NCI-H146 treated with DMSO at 0.1 percent for 48 hours (cell line): ENCODE measurements around the gene GTF3C5.
"Not testable (repeated sequence)": the region's sequence is repeated elsewhere in the genome, so short reads cannot be mapped to it uniquely, and the experiment has no call there.

Experiments used
- DNase-seq: peaks from one replicate; lab custom pipeline; 2025; ENCODE audit not compliant: unreplicated experiment; lab: John Stamatoyannopoulos, UW

The GTF3C5 gene

DNA sequence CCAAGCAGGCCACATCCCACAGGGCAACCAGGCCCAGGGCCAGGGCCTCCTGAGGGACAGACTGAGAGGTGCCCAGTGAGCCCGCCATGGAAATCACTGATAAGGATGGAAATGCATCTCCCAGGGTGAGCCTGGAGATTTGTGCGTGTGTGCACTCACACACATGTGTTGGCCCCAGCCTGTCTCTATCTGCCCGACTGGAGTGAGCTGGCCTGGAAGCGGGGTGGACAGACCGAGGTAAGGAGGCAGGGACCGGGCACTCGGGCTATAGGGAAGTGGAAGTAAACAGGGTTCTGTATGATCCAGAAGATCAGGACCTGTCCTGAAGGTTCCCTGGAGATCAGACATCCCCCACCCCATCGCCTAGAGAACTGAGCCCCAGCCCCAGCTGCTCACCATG lies 34.9 kb upstream of the GTF3C5 start:
- DNase-seq = no peak

DNA sequence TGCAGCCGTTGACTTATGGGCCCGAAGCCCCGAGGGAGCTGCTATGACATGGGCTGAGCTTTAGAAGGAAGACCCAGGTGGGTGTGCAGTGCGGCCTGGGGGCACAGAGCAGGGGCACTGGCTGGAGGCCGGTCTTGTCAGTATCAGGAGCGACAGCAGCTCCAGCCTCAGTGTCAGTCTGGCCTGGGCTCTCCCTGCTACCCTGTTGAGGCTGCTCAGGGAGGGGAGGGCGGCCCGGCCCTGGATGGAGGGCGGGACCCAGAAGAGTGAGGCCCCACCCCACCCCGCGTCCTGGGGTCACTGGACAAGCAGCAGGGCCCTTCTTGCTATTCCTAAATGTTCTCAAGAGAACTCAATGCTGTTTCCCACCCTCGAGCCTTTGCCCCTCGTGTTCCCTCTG lies 34.3 kb upstream of the GTF3C5 start:
- no peak for DNase-seq

DNA sequence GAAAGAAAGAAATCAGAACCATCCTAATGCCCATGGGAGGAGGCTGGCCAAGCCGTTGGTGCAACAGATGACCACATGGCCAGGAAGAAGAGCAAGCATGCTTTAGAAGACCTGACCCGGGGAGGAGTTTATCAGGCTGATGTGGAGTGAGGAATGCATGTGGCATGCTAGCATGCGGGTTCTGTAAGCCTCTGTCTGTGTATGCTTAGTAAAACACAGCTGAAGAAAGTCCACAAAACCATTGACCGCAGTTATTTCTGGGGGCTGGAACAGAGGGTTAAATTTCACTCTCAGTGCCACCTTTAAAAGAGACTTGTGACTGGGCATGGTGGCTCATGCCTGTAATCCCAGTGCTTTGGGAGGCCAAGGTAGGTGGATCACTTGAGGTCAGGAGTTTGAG lies 33.2 kb upstream of the GTF3C5 start:
- no peak for DNase-seq

DNA sequence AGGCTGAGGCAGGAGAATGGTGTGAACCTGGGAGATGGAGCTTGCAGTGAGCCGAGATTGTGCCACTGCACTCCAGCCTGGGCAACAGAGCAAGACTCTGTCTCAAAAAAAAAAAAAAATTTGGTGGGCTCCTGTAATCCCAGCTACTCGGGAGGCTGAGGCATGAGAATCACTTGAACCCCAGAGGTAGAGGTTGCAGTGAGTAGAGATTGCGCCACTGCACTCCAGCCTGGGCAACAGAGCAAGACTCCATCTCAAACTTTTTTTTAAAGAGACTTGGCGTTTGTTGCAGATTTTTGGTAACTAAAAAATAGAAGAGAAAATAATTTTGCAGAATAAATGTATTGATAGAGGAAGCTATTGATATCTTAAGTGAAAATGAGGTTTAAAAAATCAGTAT lies 32.6 kb upstream of the GTF3C5 start:
- not testable (repeated sequence) for DNase-seq

DNA sequence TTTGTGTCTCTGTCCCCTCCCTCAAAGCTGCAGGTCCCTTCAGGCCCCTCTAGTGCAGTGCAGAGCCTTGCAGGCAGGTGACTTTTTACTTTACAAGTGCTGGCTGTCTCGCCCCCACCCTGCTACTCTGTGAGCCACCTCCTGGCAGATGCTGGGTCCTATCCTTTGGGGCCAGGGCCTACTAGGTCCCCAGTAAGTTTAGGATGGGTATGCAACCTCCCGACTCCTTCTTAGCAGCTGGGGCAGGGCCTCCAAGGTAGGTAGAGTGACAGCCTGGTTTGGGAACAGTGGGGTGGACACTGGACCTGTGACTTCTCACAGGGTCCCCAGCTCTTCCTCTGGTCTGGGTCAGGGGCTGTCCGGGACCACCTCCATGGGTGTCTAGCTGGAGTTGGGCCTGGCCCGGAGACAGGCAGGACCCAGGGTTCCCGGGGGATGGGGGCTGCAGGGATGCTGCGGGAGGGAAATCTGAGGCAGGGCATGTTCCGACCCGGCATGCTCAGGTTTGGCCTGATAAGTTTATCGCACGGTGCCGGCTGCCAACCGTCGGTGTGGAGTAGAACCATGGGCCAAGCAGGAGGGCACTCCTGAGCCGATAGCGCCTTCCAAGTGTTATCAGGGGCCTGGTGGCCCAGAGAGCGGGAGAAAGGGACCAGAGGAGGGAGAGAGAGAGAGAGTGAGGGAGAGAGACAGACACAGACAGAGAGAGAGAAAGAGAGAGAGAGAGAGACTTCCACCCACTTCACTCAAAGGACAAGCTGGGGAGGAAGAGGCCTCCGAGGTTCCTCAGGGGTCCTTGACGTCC lies 31.8 kb upstream of the GTF3C5 start:
- DNase-seq = no peak

DNA sequence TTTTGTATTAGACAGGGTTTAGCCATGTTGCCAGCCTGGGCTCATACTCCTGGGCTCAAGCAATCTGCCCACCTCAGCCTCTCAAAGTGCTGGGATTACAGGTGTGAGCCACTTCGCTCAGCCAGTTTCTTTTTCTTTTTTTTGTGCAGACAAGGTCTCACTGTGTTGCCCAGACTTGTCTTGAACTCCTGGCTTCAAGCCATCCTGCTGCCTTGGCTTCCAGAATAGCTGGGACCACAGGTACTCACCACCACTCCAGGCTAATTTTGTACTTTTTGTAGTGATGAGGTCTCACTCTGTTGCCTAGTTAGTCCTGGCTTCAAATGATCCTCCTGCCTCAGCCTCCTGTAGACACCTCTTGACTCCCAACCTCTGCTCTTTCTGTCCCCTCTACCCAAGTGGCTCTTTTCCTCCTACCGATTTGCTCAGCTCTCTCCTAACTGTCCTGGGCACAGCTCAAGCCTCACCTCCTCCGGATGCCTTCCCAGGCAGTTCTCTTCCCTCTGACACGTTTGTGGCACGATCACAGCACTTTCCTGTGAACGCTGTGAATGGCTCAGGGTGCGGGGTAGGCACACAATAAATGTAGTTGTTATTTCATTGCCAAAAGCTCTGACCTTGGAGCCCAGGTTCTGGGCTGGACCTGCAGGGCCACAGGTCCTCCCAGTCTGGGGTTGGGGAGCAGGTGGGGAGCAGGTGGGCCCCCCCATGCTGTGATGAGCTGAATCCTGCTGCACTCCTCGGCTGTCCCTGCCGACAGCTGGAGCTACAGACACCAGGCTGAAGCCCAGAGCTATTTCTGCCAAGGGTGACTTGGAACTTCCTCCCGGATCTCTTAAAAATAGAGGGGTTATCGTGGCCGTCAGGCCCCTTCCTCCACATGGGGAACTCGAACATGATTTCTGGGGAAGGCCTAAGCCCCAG lies 28.4 kb upstream of the GTF3C5 start:
- DNase-seq = no peak

DNA sequence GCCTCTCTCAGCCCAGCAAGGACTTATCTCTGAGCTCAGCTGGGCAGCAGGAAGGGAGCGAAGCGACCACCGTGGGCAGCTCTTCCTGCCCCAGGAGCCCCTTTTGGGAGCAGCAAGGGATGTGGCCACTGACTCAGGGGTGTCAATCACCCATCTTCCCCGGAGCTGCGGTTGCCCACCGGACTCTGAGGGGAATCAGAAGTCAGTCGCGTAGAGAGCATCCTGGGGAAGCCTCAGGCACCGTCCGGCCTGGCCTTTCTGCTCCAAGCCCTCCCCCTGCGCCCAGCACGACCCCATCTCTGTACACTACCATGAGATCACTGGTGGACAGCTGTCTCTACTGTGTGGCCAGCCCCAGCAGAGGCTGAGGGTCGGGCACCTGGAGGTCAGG lies 27.7 kb upstream of the GTF3C5 start:
- no peak for DNase-seq

DNA sequence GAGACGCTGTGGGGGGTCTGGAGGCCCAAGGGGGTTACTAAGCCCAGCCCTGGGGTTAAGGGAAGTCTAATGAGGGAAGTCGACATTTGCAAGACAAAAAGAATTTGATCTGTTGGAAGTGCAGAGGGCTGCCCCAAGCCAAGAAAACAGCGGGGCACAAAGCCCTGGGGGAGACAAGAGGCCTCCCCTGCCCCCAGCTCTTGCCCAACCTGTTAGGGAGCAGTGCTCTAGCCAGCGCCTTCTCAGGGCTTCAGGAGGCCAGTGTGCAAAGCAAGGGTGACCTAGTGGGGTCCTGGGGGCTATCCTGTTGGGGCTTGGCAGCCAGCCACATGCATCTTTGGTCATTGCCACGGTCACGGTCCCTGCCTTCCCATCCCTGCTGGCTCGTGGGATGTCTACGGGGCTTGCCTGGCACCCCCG lies 27.1 kb upstream of the GTF3C5 start:
- no peak for DNase-seq

DNA sequence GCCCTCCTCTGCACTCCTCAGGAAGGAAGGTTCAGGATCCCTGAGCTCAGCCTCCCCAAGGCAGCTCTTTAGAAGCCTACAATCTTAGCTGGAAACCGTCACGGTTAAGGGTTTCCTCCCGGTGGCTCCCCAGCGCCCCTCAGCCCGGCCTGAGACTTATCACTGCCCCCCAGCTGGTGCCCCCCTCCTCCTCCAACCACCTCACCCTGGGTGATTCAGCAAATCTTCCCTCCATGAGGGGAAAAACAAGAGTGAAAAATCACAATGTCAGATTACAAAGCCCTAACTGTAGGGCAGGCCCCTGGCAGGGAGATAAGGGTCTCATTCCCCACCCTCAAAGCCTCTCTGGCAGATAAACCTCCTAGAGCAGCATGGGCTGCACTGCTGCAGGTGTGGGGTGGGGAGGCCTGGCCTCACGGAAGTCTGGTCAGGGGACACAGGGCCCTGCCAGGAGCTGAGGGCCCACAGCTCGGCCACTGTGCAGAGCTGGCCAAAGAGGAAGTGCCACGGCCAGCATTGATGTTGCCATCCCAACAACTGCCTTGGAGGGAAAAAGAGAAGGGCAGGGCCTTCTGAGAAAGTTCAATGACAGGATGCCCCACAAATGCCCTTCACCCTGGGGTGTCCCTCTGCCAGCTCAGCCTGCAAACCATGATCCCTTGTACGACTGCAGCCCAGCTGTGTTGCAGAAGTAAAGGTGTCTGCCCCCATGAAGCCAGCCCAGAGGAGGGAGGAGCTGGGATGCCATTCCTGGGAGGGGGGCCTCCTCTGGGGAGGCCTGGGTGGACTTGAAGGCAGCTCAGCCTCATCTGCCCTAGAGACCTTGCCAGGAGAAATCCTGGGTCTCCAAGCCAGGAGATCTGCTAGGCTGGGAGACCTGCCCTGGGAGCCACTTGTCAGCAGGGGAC lies 26.5 kb upstream of the GTF3C5 start:
- DNase-seq = no peak

DNA sequence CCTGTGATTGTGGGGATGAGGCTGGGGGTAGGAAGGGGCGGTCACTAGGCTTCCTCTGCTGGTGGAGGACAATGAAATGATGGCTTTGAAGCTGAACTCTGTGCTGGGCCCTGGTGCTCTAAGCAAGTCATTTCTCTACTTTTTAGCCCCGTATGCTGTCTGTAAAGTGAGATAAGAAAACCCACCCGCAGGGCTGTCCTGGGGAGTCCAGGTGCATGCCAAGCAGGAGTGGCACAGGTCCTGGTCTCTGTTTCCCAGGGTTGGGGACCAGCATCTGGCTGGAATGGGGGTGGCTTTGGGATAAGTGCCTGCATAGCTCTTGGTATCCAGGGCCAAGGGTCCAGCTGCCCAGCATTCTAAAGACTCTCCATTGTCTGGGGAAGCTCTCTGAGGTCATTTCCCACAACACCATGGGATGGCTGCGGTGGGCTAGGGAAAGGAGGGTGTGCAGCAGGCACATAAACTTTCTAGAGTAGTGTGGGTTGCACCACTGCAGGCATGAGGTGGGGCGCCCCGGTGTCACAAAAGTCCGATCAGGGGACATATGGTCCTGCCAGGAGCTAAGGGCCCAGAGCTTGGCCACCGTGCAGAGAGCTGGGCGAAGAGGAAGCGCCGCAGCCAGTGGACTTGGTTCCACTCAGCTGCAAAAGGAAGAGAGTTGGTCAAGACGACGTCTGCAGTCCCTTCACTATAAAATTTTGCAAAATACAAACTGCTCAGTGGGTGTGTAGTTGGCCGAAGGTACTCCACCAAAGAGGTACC lies 25.6 kb upstream of the GTF3C5 start:
- no peak for DNase-seq

DNA sequence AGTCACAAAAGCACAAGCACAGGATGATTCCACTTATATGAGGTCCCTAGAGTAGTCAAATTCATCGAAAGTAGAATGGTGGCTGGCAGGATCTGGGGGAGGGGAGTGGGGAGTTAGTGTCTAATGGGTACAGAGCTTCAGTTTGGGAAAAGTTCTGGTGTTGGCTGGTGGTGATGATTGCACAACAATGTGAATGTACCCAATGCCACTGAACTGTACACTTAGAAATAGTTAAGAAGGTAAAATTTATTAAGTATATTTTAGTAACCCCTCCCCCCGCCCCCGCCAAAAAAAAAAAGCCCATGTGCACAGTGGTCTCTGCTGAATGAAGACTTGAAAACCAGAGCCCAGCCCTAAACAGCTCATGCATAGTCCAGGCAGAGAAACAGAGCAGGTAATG lies 24.8 kb upstream of the GTF3C5 start:
- no peak for DNase-seq

DNA sequence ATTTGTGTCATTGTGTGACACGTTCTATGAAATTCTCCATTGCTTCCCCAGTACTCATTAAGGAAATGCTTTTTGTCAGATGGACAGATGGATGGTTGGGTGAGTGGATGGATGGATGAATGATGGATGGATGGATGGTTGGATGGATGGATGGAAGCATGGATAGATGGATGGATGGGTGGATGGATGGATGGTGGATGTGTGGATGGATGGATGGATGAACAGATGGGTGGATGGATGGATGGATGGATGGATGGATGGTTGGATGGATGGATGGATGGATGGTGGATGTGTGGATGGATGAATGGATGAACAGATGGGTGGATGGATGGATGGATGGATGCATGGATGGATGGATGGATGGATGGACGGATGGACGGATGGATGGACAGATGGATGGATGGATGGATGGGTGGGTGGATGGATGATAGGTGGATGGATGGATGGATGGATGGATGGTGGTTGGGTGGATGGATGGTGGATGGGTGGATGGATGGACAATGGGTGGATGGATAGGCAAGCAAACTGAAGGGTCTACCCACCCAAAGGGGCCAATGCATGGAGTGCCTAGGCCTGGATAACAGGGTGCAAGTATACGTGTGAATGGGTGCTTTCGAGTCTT lies 24.0 kb upstream of the GTF3C5 start:
- DNase-seq = no peak

DNA sequence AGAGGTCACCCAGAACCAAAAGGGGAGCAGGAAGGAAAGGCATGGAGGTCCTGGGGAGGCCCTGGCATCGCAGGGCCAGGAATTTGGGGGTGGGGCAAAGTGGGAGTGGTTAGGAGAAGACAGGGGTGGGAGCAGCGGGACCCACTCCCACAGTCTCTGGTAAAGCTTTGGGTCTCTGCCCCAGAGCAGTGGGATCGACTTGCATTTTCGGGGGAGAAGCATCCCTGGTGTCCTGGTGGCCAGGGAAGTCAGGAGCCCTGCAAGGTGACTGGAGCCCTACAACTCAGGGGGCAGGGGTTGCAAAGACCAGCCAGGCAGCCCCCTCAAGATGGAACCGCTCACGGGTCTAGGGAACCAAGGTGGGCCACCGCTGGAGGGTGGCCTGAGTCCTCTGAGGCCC lies 22.4 kb upstream of the GTF3C5 start:
- DNase-seq = no peak

DNA sequence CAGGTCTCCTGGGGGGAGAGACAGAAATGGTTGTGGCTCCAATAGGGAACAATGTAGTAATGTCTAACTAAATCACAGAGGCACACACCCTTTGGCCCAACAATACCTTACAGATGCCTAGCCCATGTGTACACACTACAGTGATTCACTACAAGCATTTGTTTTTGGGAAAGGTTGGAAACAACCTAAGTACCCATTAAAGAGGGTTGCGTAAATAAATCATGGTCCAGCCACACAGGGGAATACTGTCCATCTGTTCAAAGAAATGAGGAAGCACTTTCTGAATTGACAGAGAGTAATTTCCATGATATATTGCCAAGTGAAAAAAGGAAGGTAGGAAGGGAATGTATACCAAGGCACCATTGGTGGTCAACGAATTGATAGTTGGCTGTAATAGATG lies 22.0 kb upstream of the GTF3C5 start:
- no peak for DNase-seq

DNA sequence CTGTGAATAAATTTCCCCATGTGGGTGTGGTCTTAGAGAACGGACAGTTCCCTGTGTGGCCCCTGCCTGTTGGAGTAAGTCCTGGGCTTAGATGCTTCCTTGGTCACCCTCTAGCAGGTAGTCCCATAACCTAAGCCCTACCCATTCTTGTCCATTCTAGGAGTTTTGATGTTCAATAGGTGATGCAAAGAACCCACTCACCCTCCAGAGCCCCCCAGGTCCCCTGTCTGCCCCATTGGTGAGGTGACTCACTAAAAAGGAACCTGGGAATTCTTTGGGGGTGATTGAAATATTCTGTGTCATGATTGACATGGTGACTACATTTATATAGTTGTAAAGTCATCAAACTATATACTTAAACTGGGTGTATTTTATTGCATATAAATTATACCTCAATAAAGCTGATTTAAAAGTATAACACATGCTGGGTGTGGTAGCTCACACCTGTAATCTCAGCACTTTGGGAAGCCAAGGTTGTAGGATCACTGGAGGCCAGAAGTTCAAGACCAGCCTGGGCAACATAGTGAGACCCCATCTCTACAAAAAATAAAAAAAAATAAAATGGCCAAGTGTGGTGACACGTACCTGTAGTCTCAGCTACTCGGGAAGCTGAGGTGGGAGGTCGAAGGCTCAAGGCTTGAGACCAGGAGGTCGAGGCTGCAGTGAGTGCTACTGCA lies 20.8 kb upstream of the GTF3C5 start:
- no peak for DNase-seq

DNA sequence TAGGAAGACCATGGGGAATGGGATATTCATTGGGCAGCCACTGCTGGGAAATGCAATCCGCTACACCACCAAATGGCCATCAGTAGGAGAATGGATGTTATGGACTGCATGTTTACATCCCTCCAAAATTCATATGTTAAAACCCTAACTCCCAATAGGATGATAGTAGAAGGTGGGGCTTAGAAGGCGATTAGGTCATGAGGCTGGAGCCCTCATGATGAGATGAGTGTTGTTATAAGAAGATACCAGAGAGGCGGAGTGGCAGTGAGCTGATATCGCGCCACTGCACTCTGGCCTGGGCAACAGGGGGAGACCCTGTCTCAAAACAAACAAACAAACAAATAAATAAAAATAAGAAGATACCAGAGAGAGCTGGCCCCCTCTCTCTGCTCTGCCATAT lies 16.1 kb upstream of the GTF3C5 start:
- DNase-seq = no peak

DNA sequence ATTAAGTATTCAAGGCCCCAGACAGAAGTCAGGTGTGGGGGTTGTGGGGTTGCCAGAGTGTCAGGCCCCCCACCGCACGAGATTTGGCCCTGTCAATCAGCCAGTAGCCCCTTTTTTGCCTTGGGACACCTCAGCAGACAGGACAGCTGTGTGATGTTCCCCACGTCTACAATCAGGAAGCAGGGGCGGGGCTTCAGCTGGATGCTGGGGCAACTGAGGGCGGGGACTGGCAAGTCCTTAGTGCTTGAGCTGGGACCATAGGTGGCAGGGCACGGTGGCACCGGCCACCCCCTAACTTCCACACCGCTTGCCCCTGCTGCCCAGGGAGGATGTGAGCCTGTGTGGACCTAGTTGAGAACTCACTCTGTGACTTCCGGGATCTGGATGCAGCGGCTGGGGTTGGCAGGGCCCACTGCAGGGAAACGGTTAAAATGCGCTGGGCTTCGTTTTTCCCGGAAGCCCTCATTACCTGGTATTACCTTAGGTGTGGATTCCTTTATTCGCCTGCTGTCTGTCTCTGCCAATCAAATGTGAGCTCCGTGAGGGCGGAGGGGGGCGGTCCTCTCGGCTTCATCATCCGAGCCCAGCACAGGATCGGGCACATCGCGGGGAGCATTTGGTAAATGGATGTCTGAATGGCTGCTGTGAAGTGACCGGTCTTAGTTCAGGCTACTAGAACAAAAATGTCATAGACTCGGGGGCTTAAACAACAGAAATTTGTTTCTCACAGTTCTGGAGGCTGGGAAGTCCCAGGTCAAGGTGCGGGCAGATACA lies 7.5 kb upstream of the GTF3C5 start:
- DNase-seq = peak; percentile 13

DNA sequence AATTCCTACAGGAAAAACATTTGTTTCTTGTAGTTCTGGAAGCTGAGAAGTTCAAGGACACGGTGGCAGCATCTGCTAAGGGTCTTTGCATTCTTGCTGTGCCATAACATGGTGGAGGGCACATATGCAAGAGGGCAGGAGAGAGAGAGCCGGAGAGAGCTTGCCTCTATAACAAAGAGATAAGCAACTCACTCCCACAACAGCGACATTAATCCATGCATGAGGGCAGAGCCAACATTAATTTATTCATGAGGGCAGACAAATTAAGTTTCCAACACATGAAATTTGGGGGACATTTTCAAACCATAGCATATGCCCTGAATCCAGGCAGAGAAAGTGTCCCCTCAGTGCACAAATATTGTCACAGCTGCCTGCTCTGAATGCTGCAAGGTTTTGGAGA lies 4.4 kb upstream of the GTF3C5 start:
- DNase-seq = no peak

DNA sequence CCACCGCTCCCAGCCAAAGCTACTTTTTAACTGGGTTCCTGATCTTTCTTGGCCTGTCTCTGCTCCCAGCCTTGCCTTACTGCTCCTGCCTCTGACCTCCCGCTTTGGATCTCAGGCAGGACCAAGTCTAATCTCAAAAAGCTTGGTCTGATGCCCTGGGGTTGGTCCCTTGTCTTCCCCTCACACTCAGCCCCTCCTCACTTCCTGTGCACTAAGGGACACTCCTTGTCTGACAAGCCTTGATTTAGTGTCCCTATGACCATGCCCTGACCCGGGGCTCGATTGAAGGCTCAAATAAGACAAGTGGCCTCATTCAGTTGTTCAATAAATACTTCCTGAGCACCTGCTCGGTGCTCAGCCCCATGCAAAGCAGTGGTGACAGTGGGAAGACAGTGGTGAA lies 3.7 kb upstream of the GTF3C5 start:
- no peak for DNase-seq
